H1 (cell line): ENCODE measurements around the gene TDRKH. TPM values are rescaled to one million over a fixed set of nuclear protein-coding genes. Genes with fewer than 3 reads are reported as not detected.

Experiments used
- TCF12 ChIP-seq: IDR thresholded peaks from 2 replicates; pipeline ENCODE4 v1.6.1; 2011; ENCODE audit warnings: low read depth, mild to moderate bottlenecking, low read length
- polyA plus RNA-seq, 7 experiments: library from polyadenylated mRNA; depleted of rRNA in 3 of 7; stranded (reverse) in 5 of 7; unstranded in 2 of 7; fragments of >200 nt in 5 of 7; fragments of 200-250 nt in 2 of 7; gene quantifications; 1 replicate in 5 of 7; 2 replicates in 1 of 7; 4 replicates in 1 of 7; pipeline versions ENCODE4 v1.2.1 to v1.2.3, GENCODE V29; 2011 to 2013; ENCODE audit warnings: missing spikeins in 2 of 7, mixed read lengths in 2 of 7
- total RNA-seq: library from RNA; stranded (reverse); fragmentation: NEBNext Ultra II Directional; extraction: Animal tissue kit (Norgen Biotek cat#: 25700); gene quantifications from 2 replicates; pipeline ENCODE4 v1.2.1, GENCODE V29; 2021

Gene TDRKH
- total and polyA plus RNA-seq, 2 of the 8 experiments (the other 6 are each of a cell fraction or from before 2014, with no cell fraction given) = 9.9 to 26.1 TPM

DNA sequence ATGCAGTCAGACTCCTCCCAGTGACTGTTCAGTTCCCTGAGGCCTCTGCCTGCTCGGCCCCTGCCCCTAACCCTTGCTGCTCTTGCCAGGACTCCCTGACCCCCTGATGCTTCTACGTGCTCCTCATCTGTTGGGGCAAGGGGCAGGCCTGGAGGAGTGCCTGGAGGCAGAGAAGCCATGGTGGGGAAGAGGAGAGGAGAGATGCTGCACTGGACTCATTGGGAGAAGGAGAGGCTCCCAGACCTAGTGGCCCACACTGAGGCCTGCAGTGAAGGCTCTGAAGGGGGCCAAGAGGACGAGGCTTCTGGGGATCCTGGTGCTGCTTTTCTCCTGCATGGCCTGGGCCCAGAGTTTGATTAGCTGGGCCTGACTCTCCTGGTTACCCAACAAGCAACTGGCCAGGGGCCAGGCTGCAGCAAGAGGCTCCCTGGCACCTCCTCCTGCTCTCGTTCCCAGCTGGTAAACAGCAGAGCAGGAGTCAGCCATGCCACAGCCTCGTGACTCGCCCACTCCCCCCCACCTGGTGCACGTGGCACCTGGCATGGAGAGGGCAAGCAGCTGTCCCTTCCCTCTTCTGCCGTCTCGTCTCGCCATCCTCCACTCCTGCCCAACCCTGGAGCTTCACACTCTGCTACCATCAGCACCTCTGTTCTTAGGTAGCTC lies 42.1 kb upstream of the TDRKH start (continued):
- TF ChIP-seq TCF12 = no peak
